HG03060 (cell line): ENCODE data around the gene ZDHHC14.
"Not testable (repeated sequence)": the region's sequence is repeated elsewhere in the genome, so short reads cannot be mapped to it uniquely, and the experiment has no call there.

Experiments
- ATAC-seq: cut with Tn5 transposase; IDR thresholded peaks from one replicate; pipeline ENCODE4 v1.9.1; 2021; ENCODE audit warnings: low read depth, moderate number of reproducible peaks; ENCODE audit not compliant: unreplicated experiment

Gene ZDHHC14

GRCh38 chr6:157379656-157380457, 1.1 kb upstream of the ZDHHC14 start:
- ATAC-seq = peak; percentile 53

- ATAC-seq = no peak
Observed at GRCh38 chr6:157380458-157380778, 572 bp upstream of the ZDHHC14 start.

GRCh38 chr6:157381631-157382621, 936 bp downstream of the ZDHHC14 start:
- no peak for ATAC-seq

GRCh38 chr6:157382821-157383220, 1.8 kb downstream of the ZDHHC14 start:
- ATAC-seq = no peak

GRCh38 chr6:157383471-157383870, 2.5 kb downstream of the ZDHHC14 start:
- ATAC-seq = no peak

- ATAC-seq = not testable (repeated sequence)
Observed at GRCh38 chr6:157384962-157385361, 4.0 kb downstream of the ZDHHC14 start.

- ATAC-seq = no peak
Observed at GRCh38 chr6:157385482-157385881, 4.5 kb downstream of the ZDHHC14 start.

- ATAC-seq = no peak
Observed at GRCh38 chr6:157386023-157386422, 5.0 kb downstream of the ZDHHC14 start.

GRCh38 chr6:157386454-157386853, 5.5 kb downstream of the ZDHHC14 start:
- ATAC-seq = no peak

- no peak for ATAC-seq
Observed at GRCh38 chr6:157388924-157389323, 7.9 kb downstream of the ZDHHC14 start.

GRCh38 chr6:157390273-157391060, 9.5 kb downstream of the ZDHHC14 start:
- no peak for ATAC-seq

GRCh38 chr6:157392927-157393668, 12.1 kb downstream of the ZDHHC14 start:
- ATAC-seq = no peak

- no peak for ATAC-seq
Observed at GRCh38 chr6:157393669-157394327, 12.8 kb downstream of the ZDHHC14 start.

GRCh38 chr6:157395199-157395598, 14.2 kb downstream of the ZDHHC14 start:
- ATAC-seq = not testable (repeated sequence)

GRCh38 chr6:157396026-157396425, 15.0 kb downstream of the ZDHHC14 start:
- no peak for ATAC-seq

GRCh38 chr6:157397660-157398059, 16.7 kb downstream of the ZDHHC14 start:
- ATAC-seq = no peak

- no peak for ATAC-seq
Observed at GRCh38 chr6:157398151-157398550, 17.2 kb downstream of the ZDHHC14 start.

GRCh38 chr6:157400676-157401075, 19.7 kb downstream of the ZDHHC14 start:
- no peak for ATAC-seq

- ATAC-seq = no peak
Observed at GRCh38 chr6:157401734-157402338, 20.8 kb downstream of the ZDHHC14 start.
